ENCODE measurements around the gene KLC1. TPM values are rescaled to one million over a fixed set of nuclear protein-coding genes. Genes with fewer than 3 reads are reported as not detected.

The KLC1 gene
- total and polyA plus RNA-seq, 4 donors = 22.9 to 131 (median 46.0) TPM

- no peak for TF ChIP-seq RXRA (IDR thresholded peaks at IDR 0.05)
- no peak overlapping the region for H3K9ac ChIP-seq (ENCODE audit: low read depth in 1 of 2, low read length in 2 of 2)
- no peaks in the 10 kb centered on the region for H3K27me3 ChIP-seq (ENCODE audit: control insufficient read depth in 4 of 4, insufficient read depth in 4 of 4, low read length in 3 of 4)
- no peak overlapping the region for H3K27ac ChIP-seq (ENCODE audit: low read depth in 1 of 2, low read length in 2 of 2)
- H3K4me3 ChIP-seq (ENCODE audit: low read depth in 1 of 3, low read length in 3 of 3) = no peak overlapping the region
- no peaks in the 10 kb centered on the region for H3K9me3 ChIP-seq (ENCODE audit: control insufficient read depth in 4 of 4, low read length in 3 of 4)
- H3K4me1 ChIP-seq (ENCODE audit: control insufficient read depth in 4 of 4, insufficient read depth in 4 of 4, low read length in 3 of 4) = peaks cover 0 to 12% (median 6%) of the 10 kb centered on the region in 4 donors
- no peak for DNase-seq (ENCODE audit: low spot score)
- WGBS = 71% methylated on average over 12 of the region's 12 CpGs
- peaks cover 7 to 43% (median 20%) of the 10 kb centered on the region in 4 donors for H3K36me3 ChIP-seq (ENCODE audit: control insufficient read depth in 4 of 4, insufficient read depth in 3 of 4, low read depth in 1 of 4, low read length in 3 of 4)
Measured at GRCh38 chr14:103735022-103735421, 106.0 kb downstream of the KLC1 start.

GRCh38 chr14:103735439-103735814 lies 106.4 kb downstream of the KLC1 start:
- WGBS = 74% methylated on average over 7 of the region's 7 CpGs
- H3K4me1 ChIP-seq (ENCODE audit: control insufficient read depth in 4 of 4, insufficient read depth in 4 of 4, low read length in 3 of 4) = peaks cover 0 to 8% (median 3%) of the 10 kb centered on the region in 4 donors

GRCh38 chr14:103735815-103736545 lies 107.0 kb downstream of the KLC1 start:
- Histone ChIP-seq H3K4me1 (ENCODE audit: control insufficient read depth in 4 of 4, insufficient read depth in 4 of 4, low read length in 3 of 4) (peaks cover 0 to 4% (median 0%) of the 10 kb centered on the region in 4 donors), H3K9me3 (ENCODE audit: control insufficient read depth in 4 of 4, low read length in 3 of 4) (no peaks in the 10 kb centered on the region), H3K4me3 (ENCODE audit: low read depth in 1 of 3, low read length in 3 of 3) (no peak overlapping the region), H3K27ac (ENCODE audit: low read depth in 1 of 2, low read length in 2 of 2) (no peak overlapping the region), H3K36me3 (ENCODE audit: control insufficient read depth in 4 of 4, insufficient read depth in 3 of 4, low read depth in 1 of 4, low read length in 3 of 4) (peaks cover 11 to 48% (median 20%) of the 10 kb centered on the region in 4 donors), H3K9ac (ENCODE audit: low read depth in 1 of 2, low read length in 2 of 2) (no peak overlapping the region), H3K27me3 (ENCODE audit: control insufficient read depth in 4 of 4, insufficient read depth in 4 of 4, low read length in 3 of 4) (no peaks in the 10 kb centered on the region)
- no peak for DNase-seq (ENCODE audit: low spot score)
- 92% methylated on average over 22 of the region's 22 CpGs for WGBS
- no peak for TF ChIP-seq HNF4G (IDR thresholded peaks at IDR 0.05)
- no peak for TF ChIP-seq MAX (IDR thresholded peaks at IDR 0.05)
- no peak for TF ChIP-seq TAF1 (conservative IDR thresholded peaks at IDR 0.05)
- TF ChIP-seq EGR1 (IDR thresholded peaks at IDR 0.05; ENCODE audit: low read depth in 2 of 2) = no peak
- TF ChIP-seq ATF3 (IDR thresholded peaks at IDR 0.05) = no peak
- no peak for TF ChIP-seq NR2F2 (IDR thresholded peaks at IDR 0.05)
- no peak for TF ChIP-seq FOXA1 (IDR thresholded peaks at IDR 0.05)
- TF ChIP-seq RAD21 (IDR thresholded peaks at IDR 0.05) = no peak
- TF ChIP-seq FOXA2 (IDR thresholded peaks at IDR 0.05) = no peak
- TF ChIP-seq JUND (IDR thresholded peaks at IDR 0.05) = no peak

More at GRCh38 chr14:103735439-103735814, 106.4 kb downstream of the KLC1 start:
- TF ChIP-seq EGR1 (IDR thresholded peaks at IDR 0.05; ENCODE audit: low read depth in 2 of 2) = no peak
- TF ChIP-seq HNF4A (conservative IDR thresholded peaks at IDR 0.05) = no peak
- no peak for TF ChIP-seq RXRA (IDR thresholded peaks at IDR 0.05)
- TF ChIP-seq ATF3 (IDR thresholded peaks at IDR 0.05) = no peak
- Histone ChIP-seq H3K27me3 (ENCODE audit: control insufficient read depth in 4 of 4, insufficient read depth in 4 of 4, low read length in 3 of 4) (no peaks in the 10 kb centered on the region), H3K36me3 (ENCODE audit: control insufficient read depth in 4 of 4, insufficient read depth in 3 of 4, low read depth in 1 of 4, low read length in 3 of 4) (peaks cover 11 to 46% (median 20%) of the 10 kb centered on the region in 4 donors), H3K4me3 (ENCODE audit: low read depth in 1 of 3, low read length in 3 of 3) (no peak overlapping the region), H3K27ac (ENCODE audit: low read depth in 1 of 2, low read length in 2 of 2) (no peak overlapping the region), H3K9ac (ENCODE audit: low read depth in 1 of 2, low read length in 2 of 2) (no peak overlapping the region), H3K9me3 (ENCODE audit: control insufficient read depth in 4 of 4, low read length in 3 of 4) (no peaks in the 10 kb centered on the region)
- DNase-seq (ENCODE audit: low spot score) = no peak

All from liver (tissue), 9 donors.